Stimulated activated CD8-positive, alpha-beta memory T cell treated with anti-CD3 and anti-CD28 coated beads, Interleukin-4, amount 100 ng/mL, for 1 hour (primary cell): ENCODE data around the gene FRMD1.

Experiments
- DNase-seq, 2 donors: peaks; one replicate each; pipeline ENCODE4 v3.0.0-alpha.2; 2020; ENCODE audit warnings: low read depth in 2 of 2, low spot score in 1 of 2

FRMD1 gene

DNA sequence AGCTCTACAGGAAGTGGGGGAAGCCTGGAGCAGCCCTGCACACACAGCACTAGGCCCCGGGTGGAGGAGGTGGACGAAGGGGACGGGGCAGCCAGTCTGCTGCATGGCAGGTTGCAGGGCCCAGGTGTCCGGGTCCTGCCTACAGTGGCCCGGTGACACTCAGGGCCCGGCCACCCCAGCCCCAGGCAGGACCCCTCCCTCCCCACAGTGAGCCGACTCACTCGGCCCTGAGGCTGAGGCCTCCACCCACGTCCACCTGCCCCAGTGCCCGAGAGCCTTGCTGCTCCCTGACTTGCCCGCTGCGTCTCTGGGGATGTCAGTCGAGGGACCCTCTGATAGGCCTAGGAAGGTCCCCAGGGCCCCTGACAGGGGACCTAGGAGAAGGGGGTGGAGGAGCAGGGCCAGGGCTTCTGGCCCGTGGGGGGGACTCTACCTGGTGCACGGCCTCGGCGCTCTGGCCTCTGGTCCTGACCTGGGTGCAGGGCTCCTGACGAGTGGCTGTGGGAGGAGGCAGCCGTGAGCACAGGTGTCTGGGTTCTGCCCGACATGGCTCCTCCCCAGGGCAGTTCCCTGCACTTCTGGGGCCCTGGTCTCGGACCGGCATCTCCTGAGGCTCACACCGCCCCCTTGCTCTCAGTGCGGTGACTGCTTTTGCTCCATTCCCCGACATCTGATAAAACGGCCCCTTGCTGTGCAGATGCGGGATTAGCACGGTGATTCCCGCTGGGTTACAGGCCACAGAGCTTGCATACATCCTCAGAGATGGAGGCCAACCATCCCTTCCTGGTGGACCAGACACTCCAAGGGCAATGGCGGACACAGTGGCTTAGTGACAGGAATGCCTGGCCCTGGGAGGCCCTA is 20.1 kb downstream of the FRMD1 start:
- no peak for DNase-seq

- DNase-seq: no peak
Measured at GRCh38 chr6:168057836-168058235, 21.2 kb downstream of the FRMD1 start.

GRCh38 chr6:168056892-168057527 is 22.0 kb downstream of the FRMD1 start:
- no peak for DNase-seq

GRCh38 chr6:168055696-168056489 is 23.1 kb downstream of the FRMD1 start:
- DNase-seq: no peak

DNA sequence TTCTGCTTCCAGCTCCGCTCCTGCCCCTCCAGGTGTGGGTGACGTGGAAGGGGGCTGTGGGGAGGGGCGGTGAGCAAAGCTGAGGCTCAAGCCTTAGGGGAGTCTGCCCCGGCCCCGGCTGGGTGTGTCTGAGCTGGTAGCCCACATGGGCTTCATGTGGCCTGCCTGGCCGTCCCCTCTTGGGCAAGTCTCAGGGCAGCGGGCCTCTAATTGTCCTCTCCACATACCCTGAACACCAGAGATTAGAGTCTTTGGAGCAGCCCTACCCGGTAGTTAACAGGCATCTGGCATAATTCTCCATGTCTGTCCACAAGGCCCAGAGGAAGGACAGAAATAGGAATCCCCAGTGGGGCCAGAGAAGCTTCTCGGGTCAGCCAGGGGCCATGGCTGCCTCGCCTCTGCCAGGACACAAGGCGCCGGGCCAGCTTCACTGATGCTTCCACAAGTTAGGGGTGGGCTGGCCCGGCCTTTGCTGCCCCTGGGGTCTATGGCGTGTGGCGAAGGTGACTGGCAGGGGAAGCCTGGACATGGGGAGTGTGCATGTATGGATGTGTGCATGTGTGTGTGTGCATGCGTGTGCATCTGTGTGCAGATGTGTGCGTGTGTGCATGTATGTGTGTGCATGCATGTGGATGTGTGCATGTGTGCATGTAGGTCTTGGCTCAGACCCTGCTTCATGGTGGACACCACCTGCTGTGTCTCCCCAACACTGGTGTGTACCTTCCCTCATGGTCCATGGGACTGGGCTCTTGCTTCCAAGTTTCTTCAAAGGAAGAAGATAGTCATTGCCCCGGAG is 24.0 kb downstream of the FRMD1 start:
- DNase-seq: no peak

DNA sequence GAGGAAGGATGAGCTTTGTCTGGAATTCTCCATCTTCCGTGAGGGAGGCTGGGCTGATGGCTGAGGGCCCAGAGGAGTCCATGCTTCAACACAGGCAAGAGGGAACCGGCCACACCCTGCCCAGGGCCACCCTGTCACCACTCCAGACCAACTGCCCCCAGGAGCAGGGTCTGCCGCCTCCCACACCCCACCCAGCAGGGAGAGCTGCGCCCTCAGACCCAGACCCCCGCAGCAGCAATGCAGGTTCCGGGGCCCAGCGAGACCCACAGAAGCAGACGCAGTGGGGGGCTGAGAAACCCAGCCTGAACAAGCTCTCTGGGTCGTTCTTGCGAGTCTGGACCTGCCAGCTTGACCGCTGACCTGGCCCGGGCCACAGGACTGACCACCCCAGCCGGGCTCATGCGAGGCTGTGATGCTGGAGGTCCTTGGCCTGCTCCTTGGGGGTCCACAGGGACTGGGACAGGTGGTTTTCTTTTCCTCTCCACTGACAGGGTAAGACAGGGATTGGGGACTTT is 25.0 kb downstream of the FRMD1 start:
- no peak for DNase-seq

DNA sequence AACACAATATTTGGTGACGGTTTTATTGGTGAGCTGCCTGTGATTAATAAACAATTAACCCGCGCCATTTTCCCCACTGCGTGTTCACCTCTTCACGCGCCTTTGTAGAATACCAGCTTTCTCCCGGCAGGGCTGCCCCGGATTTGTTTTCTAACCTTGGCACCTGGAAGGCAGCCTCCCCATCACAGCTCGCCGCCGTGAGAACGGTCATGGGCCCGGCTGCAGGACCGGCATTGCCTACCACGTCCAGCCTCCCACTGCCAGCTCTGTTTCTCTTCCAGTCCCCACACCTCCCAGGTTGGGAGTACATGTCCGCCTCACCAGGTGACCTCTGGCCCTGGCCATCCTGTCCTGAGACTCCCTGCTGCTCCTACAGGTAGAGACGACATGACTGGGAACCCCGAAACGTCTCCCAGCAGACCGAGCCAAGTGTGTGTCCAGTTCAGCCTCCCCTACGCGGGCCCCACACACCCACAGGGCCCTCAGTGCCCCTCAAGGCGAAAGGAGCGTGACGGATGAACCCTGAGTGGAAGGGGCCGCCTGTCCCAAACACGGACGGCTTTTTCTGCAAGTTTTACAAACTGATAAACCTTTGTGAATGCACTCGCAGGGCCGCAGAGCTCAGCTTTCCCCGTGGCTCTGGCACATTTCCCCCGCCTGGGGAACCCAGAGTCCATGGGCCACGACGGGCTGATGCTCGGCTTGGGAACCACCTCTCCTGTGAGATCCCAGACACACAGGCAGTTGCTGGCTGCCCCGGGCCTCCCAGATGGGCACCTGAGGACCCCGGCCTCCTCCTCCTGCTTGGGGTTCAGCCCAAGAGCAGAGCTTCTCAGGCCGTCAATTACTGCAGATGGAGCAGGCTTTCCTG is 25.7 kb downstream of the FRMD1 start:
- no peak for DNase-seq

DNA sequence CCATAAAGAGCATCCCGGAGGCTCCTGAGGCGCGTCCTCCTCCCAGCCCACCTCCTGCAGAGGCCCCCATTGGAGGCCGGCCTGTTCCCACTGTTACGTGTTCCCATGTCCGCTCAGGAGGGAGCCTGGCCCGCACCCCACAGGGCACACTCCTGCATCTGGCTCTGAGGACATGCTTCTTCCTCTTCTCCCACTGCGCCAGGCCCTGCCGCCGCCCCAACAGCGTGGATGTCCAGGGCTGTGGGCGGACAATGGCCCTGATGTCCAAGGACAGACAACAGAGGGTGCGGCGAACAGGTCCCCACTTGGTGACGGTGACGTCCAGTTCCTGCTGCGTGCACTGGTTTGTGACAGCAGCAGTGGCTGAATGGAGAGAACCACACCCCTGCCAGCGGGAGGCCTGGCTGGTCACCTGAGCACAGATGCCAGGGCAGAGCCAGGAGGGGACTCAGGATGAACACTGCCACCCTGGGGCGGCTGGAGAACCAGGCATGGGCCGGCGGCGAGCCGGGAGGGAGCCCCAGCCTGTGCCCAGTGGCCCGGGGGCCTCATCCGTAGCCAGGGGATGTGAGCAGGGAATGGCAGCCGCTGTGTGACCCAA is 26.6 kb downstream of the FRMD1 start:
- DNase-seq: no peak

GRCh38 chr6:168051648-168052047 is 27.4 kb downstream of the FRMD1 start:
- no peak for DNase-seq

DNA sequence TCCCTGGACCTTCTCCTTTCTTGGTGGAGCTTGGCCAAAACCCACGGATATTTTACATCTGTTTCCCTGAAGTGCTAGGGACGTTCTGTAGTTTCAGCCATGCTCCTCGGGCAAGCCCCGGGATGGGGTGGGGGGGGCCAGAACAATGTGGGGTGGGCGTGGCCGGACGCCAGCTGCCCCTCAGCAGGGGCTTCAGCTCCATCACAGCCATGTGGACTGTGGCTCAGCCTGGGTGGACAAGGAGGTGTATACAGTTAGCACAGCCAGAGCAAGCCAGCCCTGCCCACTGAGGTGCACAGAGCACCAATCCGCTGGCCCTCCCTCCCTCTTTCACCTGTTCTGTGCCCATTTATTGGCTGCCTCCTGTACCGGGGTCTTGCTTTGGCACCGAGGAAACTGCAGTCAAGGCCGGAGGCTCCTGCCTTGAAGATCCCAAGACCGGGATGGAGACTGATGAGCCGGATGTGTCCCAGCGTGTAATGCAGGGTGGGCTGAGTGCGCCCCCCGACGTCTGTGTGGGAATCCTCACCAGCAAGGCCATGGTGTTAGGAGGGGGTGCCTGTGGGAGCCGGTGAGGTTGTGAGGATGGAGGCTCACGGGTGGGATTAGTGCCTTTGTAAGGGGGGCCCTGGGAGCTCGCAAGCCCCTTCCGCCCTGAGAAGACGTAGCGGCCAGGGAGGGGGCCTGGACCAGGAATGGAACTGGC is 28.0 kb downstream of the FRMD1 start:
- no peak for DNase-seq

GRCh38 chr6:168050225-168050880 is 28.7 kb downstream of the FRMD1 start:
- DNase-seq: no peak

DNA sequence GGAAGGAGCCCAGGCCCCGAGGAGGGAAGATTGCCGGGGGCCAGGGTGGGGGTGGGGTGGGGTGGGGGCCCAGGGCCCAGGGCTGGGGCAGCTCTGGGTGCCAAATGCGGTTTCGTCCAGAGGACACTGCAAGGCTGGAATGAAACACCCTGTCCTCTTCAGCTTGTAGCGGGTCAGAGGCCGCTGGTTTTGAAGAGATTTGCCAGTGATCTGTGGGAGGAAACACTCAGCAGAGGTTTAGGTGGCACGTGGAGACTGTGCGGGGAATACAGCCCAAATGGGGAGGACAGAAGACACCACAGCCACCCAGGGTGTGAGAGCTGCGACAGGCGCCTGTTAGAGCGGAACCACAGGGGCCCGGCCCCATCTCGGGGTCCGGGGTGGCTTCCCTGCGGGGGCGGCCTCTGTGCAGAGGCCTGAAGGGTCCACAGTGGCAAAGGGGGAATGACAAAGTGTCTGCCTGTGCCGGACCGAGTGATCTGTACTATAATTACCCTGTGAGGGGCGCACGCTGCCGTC is 29.2 kb downstream of the FRMD1 start:
- DNase-seq: no peak

GRCh38 chr6:168049277-168049676 is 29.7 kb downstream of the FRMD1 start:
- no peak for DNase-seq

GRCh38 chr6:168048724-168049025 is 30.3 kb downstream of the FRMD1 start:
- DNase-seq: no peak

GRCh38 chr6:168047841-168048723 is 30.9 kb downstream of the FRMD1 start:
- no peak for DNase-seq

GRCh38 chr6:168046696-168047095 is 32.3 kb downstream of the FRMD1 start:
- no peak for DNase-seq
